Type B pancreatic cell (in vitro differentiated cells): ENCODE measurements around the gene EHBP1L1. TPM values are rescaled to one million over a fixed set of nuclear protein-coding genes. Genes with fewer than 3 reads are reported as not detected.

Experiments
- DNase-seq: peaks from one replicate; pipeline ENCODE4 v3.0.0; 2021; ENCODE audit warnings: mixed read lengths; ENCODE audit not compliant: unreplicated experiment; ENCODE audit errors: extremely low spot score
- H3K27ac Mint-ChIP-seq: 2 replicates; pipeline ENCODE4 v1.8.0; 2021; ENCODE audit warnings: mild to moderate bottlenecking, mixed read lengths
- H3K27me3 Mint-ChIP-seq: 2 replicates; pipeline ENCODE4 v1.8.0; 2021; ENCODE audit warnings: mixed read lengths
- H3K36me3 Mint-ChIP-seq: 2 replicates; pipeline ENCODE4 v1.8.0; 2021; ENCODE audit warnings: mixed read lengths
- H3K4me1 Mint-ChIP-seq: one replicate; pipeline ENCODE4 v1.8.0; 2021; ENCODE audit warnings: mixed read lengths; ENCODE audit not compliant: unreplicated experiment
- H3K4me3 Mint-ChIP-seq: 2 replicates; pipeline ENCODE4 v1.8.0; 2021; ENCODE audit warnings: mild to moderate bottlenecking, mixed read lengths
- H3K9me3 Mint-ChIP-seq: 2 replicates; pipeline ENCODE4 v1.8.0; 2021; ENCODE audit warnings: mixed read lengths
- total RNA-seq: library from RNA; stranded (reverse); gene quantifications from 2 replicates; pipeline ENCODE4 v1.2.1, GENCODE V29; 2021; ENCODE audit warnings: low replicate concordance
- TF ChIP-seq, protein P1 (sequence below): fragments of 200-600 bp; sonication (generic); conservative IDR thresholded peaks from 2 replicates; pipeline ENCODE4 v1.5.0; 2021; ENCODE audit warnings: antibody characterized with exemption, mild to moderate bottlenecking

The EHBP1L1 gene
- total RNA-seq, 1 donor from 2014 or later = 14.7 TPM

DNA sequence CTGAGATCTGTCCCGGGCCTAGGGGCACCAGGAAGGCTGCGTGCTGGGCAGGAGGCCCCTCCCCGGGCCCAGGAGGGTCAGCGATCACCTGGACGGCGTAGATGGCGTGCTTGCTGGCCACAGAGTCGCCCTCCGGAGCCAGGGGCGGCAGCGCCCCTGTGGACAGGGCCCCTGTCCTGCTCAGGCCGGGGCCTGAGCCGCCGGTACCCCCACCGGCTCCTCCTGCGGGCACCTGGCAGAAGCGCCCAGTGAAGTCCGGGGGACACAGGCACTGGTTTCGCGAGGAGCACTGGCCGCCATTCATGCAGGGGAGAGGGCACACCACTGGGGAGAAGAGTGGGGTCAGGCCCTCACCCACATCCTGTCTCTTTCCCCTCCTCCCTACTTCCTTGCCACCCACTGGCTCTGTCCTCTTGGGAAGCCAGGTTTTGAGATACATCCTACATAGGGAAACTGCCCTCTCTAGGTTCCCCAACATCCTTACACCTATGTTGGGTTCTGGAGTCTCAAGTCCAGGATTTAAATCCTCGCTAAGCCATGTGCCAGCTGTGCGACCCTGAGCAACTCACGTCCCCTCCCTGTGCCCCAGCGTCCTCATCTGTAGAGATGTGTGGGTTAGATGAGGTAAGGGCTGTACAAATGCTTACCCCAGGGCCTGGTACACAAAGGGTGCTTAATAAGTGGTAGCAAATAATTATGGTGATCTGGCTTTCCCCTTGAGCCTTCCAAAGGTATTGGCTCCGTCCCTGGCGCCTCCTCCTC is 21.6 kb upstream of the EHBP1L1 start:
- no peak for DNase-seq
- peak overlapping the region; percentile 20 for H3K4me3 Mint-ChIP-seq
- H3K9me3 Mint-ChIP-seq = no peaks in the 10 kb centered on the region
- H3K4me1 Mint-ChIP-seq = peaks cover 50% of the 10 kb centered on the region
- H3K36me3 Mint-ChIP-seq = peaks cover 8% of the 10 kb centered on the region
- H3K27me3 Mint-ChIP-seq = peaks cover under 1% of the 10 kb centered on the region
- TF ChIP-seq, protein P1, sequence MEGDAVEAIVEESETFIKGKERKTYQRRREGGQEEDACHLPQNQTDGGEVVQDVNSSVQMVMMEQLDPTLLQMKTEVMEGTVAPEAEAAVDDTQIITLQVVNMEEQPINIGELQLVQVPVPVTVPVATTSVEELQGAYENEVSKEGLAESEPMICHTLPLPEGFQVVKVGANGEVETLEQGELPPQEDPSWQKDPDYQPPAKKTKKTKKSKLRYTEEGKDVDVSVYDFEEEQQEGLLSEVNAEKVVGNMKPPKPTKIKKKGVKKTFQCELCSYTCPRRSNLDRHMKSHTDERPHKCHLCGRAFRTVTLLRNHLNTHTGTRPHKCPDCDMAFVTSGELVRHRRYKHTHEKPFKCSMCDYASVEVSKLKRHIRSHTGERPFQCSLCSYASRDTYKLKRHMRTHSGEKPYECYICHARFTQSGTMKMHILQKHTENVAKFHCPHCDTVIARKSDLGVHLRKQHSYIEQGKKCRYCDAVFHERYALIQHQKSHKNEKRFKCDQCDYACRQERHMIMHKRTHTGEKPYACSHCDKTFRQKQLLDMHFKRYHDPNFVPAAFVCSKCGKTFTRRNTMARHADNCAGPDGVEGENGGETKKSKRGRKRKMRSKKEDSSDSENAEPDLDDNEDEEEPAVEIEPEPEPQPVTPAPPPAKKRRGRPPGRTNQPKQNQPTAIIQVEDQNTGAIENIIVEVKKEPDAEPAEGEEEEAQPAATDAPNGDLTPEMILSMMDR = no peak
- peak overlapping the region; percentile 39 for H3K27ac Mint-ChIP-seq

DNA sequence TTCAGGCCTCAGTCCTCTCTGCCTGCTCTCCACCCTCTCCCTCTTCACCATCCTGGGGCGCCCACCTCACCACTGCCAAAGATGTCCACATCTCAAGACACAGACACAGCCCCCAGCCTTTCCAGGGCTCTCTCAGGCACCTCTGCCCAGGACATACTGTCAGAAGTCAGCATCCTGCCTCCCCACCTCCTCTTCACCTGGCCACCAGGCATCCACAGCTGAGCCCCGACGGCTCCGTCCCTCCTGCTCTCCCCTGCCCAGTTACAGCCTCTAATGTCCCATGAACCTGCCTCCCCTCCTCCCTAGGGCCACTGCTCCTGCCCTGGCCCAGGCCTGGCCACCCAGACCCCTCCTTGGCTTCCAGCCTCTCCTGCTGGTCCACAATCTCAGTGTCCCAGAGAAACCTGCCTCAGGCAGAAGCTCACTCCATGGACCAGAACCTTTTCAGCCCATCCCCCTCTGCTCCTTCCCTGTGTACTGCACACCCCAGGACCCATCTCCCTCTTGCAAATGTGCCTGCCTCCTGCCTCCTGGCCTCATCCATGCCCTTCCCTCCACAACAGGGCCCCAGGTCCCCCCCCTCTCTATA is 20.9 kb upstream of the EHBP1L1 start:
- Mint-ChIP-seq H3K27me3 (peaks cover under 1% of the 10 kb centered on the region), H3K4me3 (peak overlapping the region; percentile 17), H3K9me3 (no peaks in the 10 kb centered on the region), H3K27ac (peak overlapping the region; percentile 88), H3K4me1 (peaks cover 53% of the 10 kb centered on the region), H3K36me3 (peaks cover 8% of the 10 kb centered on the region)
- TF ChIP-seq, protein P1 = no peak
- DNase-seq = no peak

DNA sequence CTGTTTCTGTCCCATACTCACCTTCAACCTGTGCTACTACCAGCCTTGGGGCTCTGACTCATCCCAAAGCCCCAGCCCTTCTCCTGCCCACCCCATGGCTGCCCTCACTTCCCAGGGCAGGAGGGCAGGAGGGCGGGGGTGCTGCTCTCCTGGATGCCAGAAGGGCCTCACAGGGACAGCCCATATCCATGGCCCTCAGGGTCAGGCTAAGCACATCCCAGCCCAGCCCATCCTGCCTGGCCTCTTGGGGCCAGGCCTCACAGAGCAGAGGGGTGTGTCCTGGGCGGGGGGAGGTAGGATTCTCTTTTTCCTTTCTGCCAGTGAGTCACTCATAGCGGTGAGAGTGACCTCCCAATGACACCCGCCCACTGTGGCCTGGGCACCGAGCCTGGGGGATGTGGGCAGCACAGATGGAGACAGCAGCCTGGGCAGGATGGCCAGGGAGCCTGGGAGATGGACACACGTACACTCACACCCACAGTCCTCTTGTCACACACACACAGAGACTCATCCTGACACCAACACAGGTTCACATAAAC is 20.1 kb upstream of the EHBP1L1 start:
- Mint-ChIP-seq H3K27me3 (peaks cover 2% of the 10 kb centered on the region), H3K9me3 (no peaks in the 10 kb centered on the region), H3K36me3 (peaks cover 7% of the 10 kb centered on the region), H3K4me1 (peaks cover 59% of the 10 kb centered on the region), H3K27ac (peak overlapping the region; percentile 88), H3K4me3 (peak overlapping the region; percentile 80)
- TF ChIP-seq, protein P1 = no peak
- no peak for DNase-seq

DNA sequence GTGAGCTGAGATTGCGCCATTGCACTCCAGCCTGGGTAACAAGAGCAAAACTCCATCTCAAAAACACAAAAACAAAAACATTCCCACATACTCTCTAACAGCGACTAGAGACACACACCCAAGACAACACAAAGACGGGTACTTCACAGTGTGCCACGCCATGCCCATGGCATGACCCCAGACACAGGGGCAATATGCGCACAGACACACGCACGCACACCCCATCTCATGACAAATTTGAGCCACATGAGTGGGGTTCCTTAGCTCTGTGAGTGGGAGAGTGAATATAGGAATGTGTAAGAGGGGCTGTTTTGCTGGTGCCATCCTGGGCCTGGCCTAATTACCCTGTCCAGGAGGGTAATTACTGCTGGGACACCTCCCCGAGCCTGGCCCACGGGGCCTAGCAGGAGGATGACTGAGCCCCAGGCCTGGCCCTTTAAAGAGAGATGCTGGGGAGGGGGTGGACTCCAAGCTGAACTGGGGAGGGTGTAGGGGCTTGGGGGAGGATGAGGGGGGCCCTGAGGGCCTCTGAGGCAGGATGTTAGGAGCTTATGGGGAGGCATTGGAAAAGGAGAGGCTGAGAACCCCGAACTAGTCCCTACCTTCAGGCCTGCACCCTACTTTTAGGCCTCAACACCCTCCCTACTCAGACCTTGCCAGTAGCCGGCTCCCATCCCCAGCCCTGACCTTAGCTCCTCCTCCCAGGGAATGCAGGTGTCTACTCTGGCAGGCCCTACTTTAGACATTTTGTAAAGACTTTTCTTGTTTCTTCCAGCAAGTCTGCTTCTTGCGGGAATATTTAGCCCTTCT is 19.2 kb upstream of the EHBP1L1 start:
- Mint-ChIP-seq H3K36me3 (peaks cover 5% of the 10 kb centered on the region), H3K9me3 (no peaks in the 10 kb centered on the region), H3K4me1 (peaks cover 54% of the 10 kb centered on the region), H3K27ac (peak overlapping the region; percentile 89), H3K4me3 (peak overlapping the region; percentile 86), H3K27me3 (peaks cover 2% of the 10 kb centered on the region)
- no peak for DNase-seq
- TF ChIP-seq, protein P1 = no peak

DNA sequence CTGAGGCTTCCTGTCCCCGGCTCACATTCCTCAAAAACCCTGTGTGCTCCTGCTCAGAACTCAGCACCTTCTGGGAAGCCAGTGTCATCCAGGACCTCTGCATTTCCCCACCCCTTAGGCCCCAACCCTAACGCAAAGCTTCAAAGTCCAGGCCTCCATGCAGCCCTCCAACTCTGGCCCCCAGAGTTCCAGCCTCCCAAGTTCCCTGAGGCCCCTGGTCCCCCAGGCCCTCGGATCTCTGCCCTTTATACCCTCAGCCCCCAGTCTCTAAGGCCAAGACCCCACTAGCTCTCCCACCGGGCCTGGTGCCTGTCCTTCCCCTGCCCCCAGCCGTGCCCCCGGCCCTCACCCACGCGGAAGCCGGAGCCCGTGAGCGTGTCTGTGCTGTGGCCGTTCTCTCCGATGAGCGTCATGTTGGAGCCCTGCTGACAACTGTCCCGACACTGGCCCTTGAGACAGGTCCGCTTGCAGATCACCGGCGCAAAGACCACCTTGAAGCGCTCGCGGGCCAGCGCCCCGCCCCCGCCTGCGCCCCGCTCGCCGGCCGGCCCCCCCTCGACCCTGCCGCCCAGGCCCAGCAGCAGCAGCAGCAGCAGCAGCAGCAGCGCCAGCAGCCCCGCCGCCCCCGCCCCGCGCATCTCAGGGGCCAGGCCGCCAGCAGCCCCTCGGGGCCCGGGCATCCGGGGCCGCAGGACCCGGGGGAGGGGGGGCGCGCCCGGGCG is 18.4 kb upstream of the EHBP1L1 start:
- TF ChIP-seq, protein P1 = no peak
- H3K27ac Mint-ChIP-seq = peak overlapping the region; percentile 89
- peaks cover 2% of the 10 kb centered on the region for H3K36me3 Mint-ChIP-seq
- H3K9me3 Mint-ChIP-seq = no peaks in the 10 kb centered on the region
- no peak for DNase-seq
- peak overlapping the region; percentile 86 for H3K4me3 Mint-ChIP-seq
- peaks cover 2% of the 10 kb centered on the region for H3K27me3 Mint-ChIP-seq
- peaks cover 49% of the 10 kb centered on the region for H3K4me1 Mint-ChIP-seq
